Astrocyte of the spinal cord (primary cell): Measurements from ENCODE around the gene ZDHHC8.
A peak's percentile ranks its signal among the peaks of the same experiment; 100 is the strongest.

Experiments
- DNase-seq: peaks from one replicate; pipeline ENCODE4 v3.0.0; 2011; ENCODE audit warnings: low read depth, low spot score
- H3K4me3 ChIP-seq: 2 replicates; pipeline ENCODE4 v1.5.1; 2011; ENCODE audit warnings: low read depth, mild to moderate bottlenecking, low read length, moderate library complexity
- in situ Hi-C: cut with HindIII; loops from 2 replicates; pipeline ENCODE4 v1.10.0; 2017; ENCODE audit warnings: low sequenced_read_pairs
- TF ChIP-seq, protein P1 (sequence below): IDR thresholded peaks from 2 replicates; pipeline ENCODE4 v1.5.1; 2012; ENCODE audit warnings: low read depth, mild to moderate bottlenecking, low read length, inconsistent platforms

ZDHHC8 gene

DNA sequence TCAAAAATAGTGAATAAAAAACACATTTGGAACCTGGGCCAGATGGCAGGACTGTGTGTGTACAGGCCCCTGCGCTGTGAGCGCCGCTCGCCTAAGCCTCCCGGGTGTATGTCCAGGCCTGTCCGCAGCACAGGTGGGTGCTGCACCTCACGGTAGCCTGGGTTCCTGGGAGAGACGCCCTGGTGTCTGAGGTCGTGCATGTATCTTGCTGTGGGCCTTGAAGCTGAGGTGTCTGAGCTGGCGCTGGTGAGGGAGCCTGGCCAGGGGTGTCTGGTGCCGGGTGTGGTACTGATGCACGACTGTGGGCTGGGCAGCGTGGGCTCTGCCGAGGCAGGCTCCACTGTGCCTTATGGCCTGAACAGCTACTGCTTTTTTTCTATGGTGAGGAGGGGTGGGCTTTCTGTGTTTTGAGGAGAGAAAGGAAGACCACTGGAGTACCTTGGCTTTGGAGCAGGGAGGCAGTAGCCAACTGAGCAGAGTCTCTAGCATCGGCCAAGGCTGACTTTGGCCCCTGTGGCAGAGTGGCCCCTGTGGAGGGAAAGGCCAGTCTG is 4.2 kb upstream of the ZDHHC8 start:
- in situ Hi-C loops: no loop called here
- TF ChIP-seq, protein P1, sequence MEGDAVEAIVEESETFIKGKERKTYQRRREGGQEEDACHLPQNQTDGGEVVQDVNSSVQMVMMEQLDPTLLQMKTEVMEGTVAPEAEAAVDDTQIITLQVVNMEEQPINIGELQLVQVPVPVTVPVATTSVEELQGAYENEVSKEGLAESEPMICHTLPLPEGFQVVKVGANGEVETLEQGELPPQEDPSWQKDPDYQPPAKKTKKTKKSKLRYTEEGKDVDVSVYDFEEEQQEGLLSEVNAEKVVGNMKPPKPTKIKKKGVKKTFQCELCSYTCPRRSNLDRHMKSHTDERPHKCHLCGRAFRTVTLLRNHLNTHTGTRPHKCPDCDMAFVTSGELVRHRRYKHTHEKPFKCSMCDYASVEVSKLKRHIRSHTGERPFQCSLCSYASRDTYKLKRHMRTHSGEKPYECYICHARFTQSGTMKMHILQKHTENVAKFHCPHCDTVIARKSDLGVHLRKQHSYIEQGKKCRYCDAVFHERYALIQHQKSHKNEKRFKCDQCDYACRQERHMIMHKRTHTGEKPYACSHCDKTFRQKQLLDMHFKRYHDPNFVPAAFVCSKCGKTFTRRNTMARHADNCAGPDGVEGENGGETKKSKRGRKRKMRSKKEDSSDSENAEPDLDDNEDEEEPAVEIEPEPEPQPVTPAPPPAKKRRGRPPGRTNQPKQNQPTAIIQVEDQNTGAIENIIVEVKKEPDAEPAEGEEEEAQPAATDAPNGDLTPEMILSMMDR: no peak
- no peak overlapping the region for H3K4me3 ChIP-seq
- no peak for DNase-seq

DNA sequence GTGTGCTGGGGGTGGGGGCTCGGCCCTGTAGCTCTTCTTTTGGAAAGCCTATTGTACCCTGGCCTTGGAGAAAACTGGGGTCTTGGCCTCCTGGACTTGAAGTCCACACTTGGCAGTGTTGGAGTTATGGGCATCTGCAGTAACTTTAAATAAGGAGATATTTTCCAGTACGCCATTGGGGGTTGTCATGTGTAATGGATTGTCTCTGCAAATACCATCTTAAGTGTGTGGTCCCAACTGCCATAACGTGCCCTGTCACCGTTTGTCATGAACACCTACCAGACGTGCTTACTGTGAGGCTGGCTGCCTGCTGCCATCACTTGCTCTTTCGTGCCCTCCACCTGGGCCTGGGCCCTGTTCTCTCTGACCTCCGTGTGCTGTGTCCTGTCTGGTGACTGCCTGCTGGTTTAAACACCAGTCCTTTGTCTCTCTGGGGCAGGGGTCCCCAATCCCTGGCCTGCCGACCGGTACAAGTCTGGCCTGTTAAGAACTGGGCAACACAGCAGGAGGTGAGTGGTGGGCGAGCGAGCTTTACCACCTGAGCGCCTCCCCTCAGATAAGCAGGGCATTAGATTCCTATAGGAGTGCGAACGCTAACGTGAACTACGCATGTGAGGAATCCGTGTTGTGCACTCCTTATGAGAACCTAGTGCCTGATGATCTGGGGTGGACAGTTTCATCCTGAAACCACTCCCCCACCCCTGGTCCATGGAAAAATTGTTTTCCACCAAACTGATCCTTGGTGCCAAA is 3.6 kb upstream of the ZDHHC8 start:
- in situ Hi-C loops: no loop called here

DNA sequence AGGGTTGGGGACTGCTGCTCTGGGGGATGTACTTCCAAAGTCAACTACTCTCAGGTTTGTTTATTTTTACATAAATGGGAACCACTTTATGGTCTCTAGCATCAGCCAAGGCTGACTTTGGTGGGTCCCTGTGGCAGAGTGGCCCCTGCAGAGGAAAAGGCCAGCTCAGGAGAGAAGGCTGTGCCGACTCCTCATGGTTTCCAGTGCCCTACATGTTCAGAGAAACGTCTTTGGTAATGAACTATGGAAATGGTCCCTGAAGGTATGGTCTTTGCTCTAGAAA is 3.0 kb upstream of the ZDHHC8 start:
- no peak for DNase-seq
- H3K4me3 ChIP-seq: no peak overlapping the region
- TF ChIP-seq, protein P1: no peak
- in situ Hi-C loops: no loop called here

More for the DNA sequence above, 3.6 kb upstream of the ZDHHC8 start:
- TF ChIP-seq, protein P1: no peak
- DNase-seq: no peak
- H3K4me3 ChIP-seq: no peak overlapping the region

DNA sequence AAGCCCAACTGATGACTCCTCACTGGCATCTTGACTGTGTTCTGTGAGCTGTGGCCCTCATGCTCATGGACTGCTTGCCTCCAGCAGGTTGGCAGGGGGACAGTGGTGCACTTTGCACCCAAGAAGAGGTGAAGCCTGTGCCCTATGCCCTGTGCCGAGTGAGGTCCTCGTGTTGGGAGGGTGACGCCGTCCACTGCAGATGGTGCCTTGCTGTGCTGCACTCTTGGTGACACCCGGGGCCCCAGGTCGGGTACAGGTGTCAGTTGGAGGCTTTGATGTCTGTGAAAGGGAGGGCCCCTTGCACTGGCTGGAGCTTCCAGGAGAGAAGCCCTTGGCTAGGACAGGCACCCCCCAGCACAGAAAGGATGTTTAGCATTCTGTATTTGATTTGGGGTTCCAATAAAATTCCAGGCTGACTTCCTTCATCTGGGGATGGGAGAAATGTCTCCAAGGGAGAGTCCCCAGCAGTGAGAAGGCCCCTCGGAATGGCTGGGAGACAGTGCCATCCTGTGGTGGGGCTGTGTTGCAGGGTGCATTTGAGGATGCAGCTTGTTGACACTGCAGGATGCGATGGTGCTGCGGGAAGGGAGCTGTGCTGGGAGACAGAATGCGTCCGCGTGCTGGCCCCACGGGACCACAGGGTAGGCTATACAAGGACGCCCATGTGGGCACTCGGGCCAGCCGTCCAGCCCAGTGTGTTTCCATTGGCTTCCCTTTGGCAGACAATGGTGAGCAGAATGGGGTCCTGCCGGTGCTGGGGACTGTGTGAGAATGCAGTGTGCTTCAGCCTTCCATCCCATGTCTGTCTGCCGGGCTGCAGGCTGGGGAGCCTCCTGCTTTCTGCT is 2.5 kb upstream of the ZDHHC8 start:
- no peak overlapping the region for H3K4me3 ChIP-seq
- in situ Hi-C loops: no loop called here
- no peak for DNase-seq
- TF ChIP-seq, protein P1: peak; percentile 44

DNA sequence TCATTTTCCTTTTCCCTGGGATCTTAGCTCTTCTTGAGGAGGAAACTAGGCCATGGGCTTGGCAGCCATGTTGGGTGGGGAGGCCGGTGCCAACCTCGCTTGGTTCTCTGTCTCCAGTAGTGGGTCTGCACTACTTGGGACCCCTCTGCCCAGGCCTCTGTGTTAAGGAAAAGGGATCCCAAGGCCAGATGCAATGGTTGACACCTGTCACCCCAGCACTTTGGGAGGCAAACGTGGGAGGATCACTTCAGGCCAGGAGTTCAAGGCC is 1.9 kb upstream of the ZDHHC8 start:
- TF ChIP-seq, protein P1: no peak
- DNase-seq: no peak
- H3K4me3 ChIP-seq: no peak overlapping the region
- in situ Hi-C loops: no loop called here

DNA sequence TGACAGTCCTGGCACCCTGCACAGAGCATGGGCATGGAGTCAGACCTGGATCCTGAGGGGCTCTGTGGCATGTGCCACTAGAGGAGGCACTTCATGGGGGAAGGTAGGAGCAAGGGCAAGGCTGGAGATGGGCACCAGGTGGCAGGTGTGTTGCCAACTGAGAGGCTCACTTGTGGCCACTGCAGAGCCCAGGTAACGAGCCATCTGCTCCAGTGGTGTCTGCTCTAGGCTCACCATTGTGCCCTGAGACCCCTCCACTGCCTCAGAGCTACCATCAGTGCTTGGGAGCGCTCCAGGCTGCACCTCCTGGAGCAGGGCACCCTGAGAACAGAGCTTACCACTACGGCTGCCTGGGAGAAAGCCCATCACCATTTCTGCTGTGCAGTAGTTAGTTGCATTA is 1.3 kb upstream of the ZDHHC8 start:
- in situ Hi-C loops: no loop called here
- TF ChIP-seq, protein P1: no peak
- H3K4me3 ChIP-seq: no peak overlapping the region
- DNase-seq: no peak
